ENCODE results near the gene C1QL4. TPM values are rescaled to one million over a fixed set of nuclear protein-coding genes. Genes with fewer than 3 reads are reported as not detected.
A peak's percentile ranks its signal among the peaks of the same experiment; 100 is the strongest.

Gene C1QL4
- total and polyA plus RNA-seq, 8 donors = not detected

DNA sequence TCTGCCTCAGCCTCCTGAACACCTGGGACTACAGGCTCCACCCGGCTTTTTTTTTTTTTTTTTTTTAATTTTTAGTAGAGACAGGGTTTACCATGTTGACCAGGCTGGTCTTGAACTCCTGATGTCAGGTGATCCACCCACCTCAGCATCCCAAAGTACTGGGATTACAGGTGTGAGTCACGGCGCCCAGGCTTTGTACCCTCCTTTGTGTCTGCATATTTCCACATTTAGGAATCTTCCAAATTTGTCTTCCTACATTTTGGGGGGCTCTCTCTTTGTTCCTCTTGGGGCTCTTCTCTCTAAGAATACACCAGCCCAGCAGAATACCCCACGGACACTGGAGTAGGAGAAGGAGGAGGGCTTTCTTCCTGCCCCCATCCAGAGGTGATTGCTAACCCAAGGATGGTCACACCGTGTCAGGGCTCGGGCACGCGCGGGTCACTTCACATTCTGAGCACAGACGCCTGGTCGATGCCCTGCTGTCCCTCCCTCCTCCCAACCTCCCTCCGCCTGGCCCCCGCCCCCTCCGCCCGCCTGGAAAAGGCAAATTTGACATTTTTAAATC lies 7.6 kb upstream of the C1QL4 start:
- Histone ChIP-seq H3K4me3 (peak overlapping the region in 3 of 4 donors; percentile 34 to 60 (median 43)), H3K9me3 (no peaks in the 10 kb centered on the region), H3K27ac (no peak overlapping the region), H3K4me1 (peaks cover 62 to 73% (median 67%) of the 10 kb centered on the region in 4 donors), H3K27me3 (peaks cover 10 to 98% (median 49%) of the 10 kb centered on the region in 3 donors), H3K36me3 (no peaks in the 10 kb centered on the region)
- WGBS, 5 donors = 25 to 54% (median 43%) methylated on average over 14 to 15 of the region's 15 CpGs
- no peak for TF ChIP-seq POLR2A (IDR thresholded peaks at IDR 0.05)
- no peak for DNase-seq
- intact Hi-C loops (cut with DNase I; ENCODE audit: low total_unique reads) = no loop called here

DNA sequence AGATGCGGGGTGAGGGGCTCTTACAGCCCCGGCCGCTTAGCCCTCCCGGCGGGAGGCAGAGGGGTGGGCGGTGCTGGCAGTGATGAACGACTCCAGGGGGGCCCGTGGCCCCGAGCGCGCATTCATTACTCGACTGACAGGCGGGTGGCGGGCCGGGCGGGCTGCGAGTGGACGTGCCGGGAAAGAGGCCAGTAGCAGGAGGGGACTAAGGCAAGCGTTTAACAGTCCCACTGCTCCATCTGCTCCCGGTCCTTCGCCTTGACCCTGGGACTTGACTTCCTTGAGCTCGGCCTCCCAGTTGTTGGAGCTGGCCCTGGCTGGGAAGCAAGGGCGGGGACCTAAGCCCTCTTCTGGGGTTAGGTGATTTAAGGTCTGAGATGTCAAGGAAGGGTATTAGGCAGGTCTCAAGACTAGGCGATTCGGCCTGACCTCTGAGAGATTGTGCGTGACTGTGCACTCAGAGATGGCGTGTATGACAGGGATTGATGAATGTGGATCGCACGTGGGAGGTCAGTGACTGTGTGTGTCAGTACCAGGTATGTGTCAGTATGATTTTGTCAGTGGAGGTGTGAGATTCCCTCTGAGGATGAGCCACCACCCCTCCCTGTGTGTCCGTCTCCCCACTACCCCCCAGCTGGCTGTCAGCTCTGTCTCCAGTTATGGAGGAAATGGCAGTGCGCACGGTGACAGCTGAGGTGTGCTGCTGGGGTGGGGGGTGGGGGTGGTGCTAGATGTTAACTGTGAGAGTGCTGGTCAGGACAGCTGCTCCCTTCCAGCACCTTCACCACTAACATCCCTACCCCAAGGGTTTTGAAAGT lies 6.1 kb upstream of the C1QL4 start:
- H3K4me1 ChIP-seq = peaks cover 52 to 59% (median 54%) of the 10 kb centered on the region in 4 donors
- WGBS, 5 donors = 3 to 14% (median 4%) methylated on average over 9 to 33 of the region's 33 CpGs
- intact Hi-C loops (cut with DNase I; ENCODE audit: low total_unique reads) = no loop called here
- peaks cover 10 to 98% (median 47%) of the 10 kb centered on the region in 3 donors for H3K27me3 ChIP-seq
- H3K9me3 ChIP-seq = no peaks in the 10 kb centered on the region
- H3K4me3 ChIP-seq = peak overlapping the region; percentile 39 to 57 (median 46)
- no peak overlapping the region for H3K27ac ChIP-seq
- no peaks in the 10 kb centered on the region for H3K36me3 ChIP-seq
- DNase-seq = peak; percentile 24 to 69
- TF ChIP-seq EP300 (IDR thresholded peaks at IDR 0.05) = no peak

DNA sequence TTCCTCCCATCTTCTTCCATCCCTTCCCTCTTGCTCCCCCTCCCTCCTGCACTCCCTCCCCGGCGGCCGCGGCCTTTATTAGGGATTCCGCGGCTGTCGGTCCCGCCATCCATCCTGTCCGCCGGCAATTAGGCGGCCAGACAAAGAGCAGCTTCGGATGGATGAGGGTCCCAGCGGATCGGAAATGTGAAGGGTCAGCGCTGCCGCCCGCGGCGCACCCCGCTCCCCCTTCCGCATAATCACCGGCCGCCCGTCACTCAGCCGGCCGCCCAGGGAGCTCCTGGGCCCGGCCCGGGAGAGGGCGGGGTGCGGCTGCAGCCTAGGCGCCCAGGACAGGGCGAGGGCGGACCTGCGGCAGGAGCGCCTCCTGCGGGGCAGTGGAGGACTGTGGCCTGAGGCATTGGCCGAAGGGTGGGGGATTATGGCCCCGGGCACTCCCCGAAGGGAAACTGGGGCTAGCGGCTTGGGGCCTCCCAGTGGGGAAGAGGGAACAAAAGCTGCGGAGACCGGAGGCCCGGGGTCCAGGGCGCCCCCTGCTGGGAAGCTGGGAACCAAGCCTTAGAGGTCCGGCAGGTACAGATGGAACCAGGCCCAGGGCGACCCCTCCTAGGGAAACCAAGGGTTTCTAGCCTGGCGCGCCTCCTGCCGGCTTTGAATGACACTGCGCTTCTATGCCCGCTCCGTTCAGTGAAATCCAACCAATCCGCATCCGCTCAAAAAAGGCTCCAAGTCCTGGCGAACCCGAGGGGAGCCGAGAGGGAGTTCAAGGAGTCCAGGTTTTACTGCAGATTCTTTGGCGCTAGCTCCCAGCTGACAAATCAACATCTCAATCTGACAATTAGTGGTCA lies 5.3 kb upstream of the C1QL4 start:
- H3K9me3 ChIP-seq = no peaks in the 10 kb centered on the region
- peak; percentile 75 to 91 for DNase-seq
- TF ChIP-seq, protein P1, sequence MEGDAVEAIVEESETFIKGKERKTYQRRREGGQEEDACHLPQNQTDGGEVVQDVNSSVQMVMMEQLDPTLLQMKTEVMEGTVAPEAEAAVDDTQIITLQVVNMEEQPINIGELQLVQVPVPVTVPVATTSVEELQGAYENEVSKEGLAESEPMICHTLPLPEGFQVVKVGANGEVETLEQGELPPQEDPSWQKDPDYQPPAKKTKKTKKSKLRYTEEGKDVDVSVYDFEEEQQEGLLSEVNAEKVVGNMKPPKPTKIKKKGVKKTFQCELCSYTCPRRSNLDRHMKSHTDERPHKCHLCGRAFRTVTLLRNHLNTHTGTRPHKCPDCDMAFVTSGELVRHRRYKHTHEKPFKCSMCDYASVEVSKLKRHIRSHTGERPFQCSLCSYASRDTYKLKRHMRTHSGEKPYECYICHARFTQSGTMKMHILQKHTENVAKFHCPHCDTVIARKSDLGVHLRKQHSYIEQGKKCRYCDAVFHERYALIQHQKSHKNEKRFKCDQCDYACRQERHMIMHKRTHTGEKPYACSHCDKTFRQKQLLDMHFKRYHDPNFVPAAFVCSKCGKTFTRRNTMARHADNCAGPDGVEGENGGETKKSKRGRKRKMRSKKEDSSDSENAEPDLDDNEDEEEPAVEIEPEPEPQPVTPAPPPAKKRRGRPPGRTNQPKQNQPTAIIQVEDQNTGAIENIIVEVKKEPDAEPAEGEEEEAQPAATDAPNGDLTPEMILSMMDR (IDR thresholded peaks at IDR 0.05) = peak in 5 of 7 experiments; percentile 43 to 83 (median 63)
- TF ChIP-seq EP300 (IDR thresholded peaks at IDR 0.05) = no peak
- no peak for TF ChIP-seq POLR2AphosphoS5 (IDR thresholded peaks at IDR 0.05)
- WGBS, 5 donors = 3 to 27% (median 6%) methylated on average over 21 to 58 of the region's 58 CpGs
- H3K4me3 ChIP-seq = peak overlapping the region; percentile 39 to 57 (median 46)
- peak overlapping the region in 1 of 5 donors; percentile 14 for H3K27ac ChIP-seq
- intact Hi-C loops (cut with DNase I; ENCODE audit: low total_unique reads) = no loop called here
- peaks cover 44 to 53% (median 49%) of the 10 kb centered on the region in 4 donors for H3K4me1 ChIP-seq
- H3K27me3 ChIP-seq = peaks cover 10 to 98% (median 42%) of the 10 kb centered on the region in 3 donors
- H3K36me3 ChIP-seq = no peaks in the 10 kb centered on the region

DNA sequence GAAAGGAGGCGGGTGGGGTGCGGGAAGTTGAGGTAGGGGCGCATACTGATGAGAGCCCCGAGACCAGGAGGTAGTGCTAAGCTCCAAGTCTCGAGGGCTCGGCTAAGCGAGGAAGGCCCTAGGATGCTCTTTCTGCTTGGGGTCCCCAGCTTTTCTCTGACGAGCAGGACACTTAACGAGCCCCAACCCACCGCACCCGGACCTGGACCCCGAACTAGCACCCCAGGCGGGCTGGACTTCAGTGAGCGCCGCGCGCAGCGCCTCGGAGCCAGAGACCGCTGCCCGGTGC lies 4.7 kb upstream of the C1QL4 start:
- intact Hi-C loops (cut with DNase I; ENCODE audit: low total_unique reads) = no loop called here
- H3K4me3 ChIP-seq = peak overlapping the region in 3 of 4 donors; percentile 44 to 57 (median 49)

More for the DNA sequence above, 4.7 kb upstream of the C1QL4 start:
- peaks cover 7 to 98% (median 41%) of the 10 kb centered on the region in 3 donors for H3K27me3 ChIP-seq
- H3K4me1 ChIP-seq = peaks cover 44 to 53% (median 49%) of the 10 kb centered on the region in 4 donors
- no peak overlapping the region for H3K27ac ChIP-seq
- WGBS, 5 donors = 43 to 75% (median 61%) methylated on average over 10 to 21 of the region's 21 CpGs
- H3K9me3 ChIP-seq = no peaks in the 10 kb centered on the region
- DNase-seq = no peak
- no peaks in the 10 kb centered on the region for H3K36me3 ChIP-seq
- TF ChIP-seq, protein P1 (IDR thresholded peaks at IDR 0.05) = no peak
- TF ChIP-seq POLR2AphosphoS5 (IDR thresholded peaks at IDR 0.05) = no peak
- no peak for TF ChIP-seq POLR2A (IDR thresholded peaks at IDR 0.05)
- no peak for TF ChIP-seq EP300 (IDR thresholded peaks at IDR 0.05)
